Measurements from ENCODE around the gene COG5.

- TF ChIP-seq EZH2 (IDR thresholded peaks at IDR 0.05; ENCODE audit: borderline replicate concordance, low read depth, low read length, poor library complexity, severe bottlenecking): no peak
- peak; percentile 42; the same call in 1 of the 2 replicates for TF ChIP-seq CTCF (conservative IDR thresholded peaks at IDR 0.05; ENCODE audit: low read depth, low read length)
Observed at GRCh38 chr7:107194052-107194451, 369.7 kb downstream of the COG5 start.
